Measurements from ENCODE around the gene PRKCA.

Gene PRKCA

GRCh38 chr17:66405836-66406677, 103.6 kb downstream of the PRKCA start:
- TF ChIP-seq FOXM1 (IDR thresholded peaks at IDR 0.05; ENCODE audit: borderline replicate concordance, low read depth): no peak
- TF ChIP-seq MAX (IDR thresholded peaks at IDR 0.05): no peak
- no peak for TF ChIP-seq TAF1 (IDR thresholded peaks at IDR 0.05; ENCODE audit: low read depth)
- TF ChIP-seq EGR1 (IDR thresholded peaks at IDR 0.05): no peak

- TF ChIP-seq REST (IDR thresholded peaks at IDR 0.05; ENCODE audit: low read depth) (no peak), TAF1 (IDR thresholded peaks at IDR 0.05; ENCODE audit: low read depth) (no peak), YY1 (IDR thresholded peaks at IDR 0.05; ENCODE audit: low read depth) (no peak), NFIC (IDR thresholded peaks at IDR 0.05) (no peak), FOXM1 (IDR thresholded peaks at IDR 0.05; ENCODE audit: borderline replicate concordance, low read depth) (no peak), USF1 (IDR thresholded peaks at IDR 0.05) (no peak), TCF12 (IDR thresholded peaks at IDR 0.05; ENCODE audit: low read depth) (no peak), EGR1 (IDR thresholded peaks at IDR 0.05) (no peak), MAX (IDR thresholded peaks at IDR 0.05) (no peak), CREB1 (IDR thresholded peaks at IDR 0.05; ENCODE audit: low read depth) (no peak), ZBTB7A (IDR thresholded peaks at IDR 0.05; ENCODE audit: low read depth) (no peak), TEAD4 (IDR thresholded peaks at IDR 0.05) (no peak), EP300 (IDR thresholded peaks at IDR 0.05; ENCODE audit: borderline replicate concordance) (no peak), RAD21 (IDR thresholded peaks at IDR 0.05; ENCODE audit: low read depth) (no peak), CEBPB (IDR thresholded peaks at IDR 0.05) (no peak)
Observed at GRCh38 chr17:66406701-66407644, 104.6 kb downstream of the PRKCA start.

GRCh38 chr17:66407864-66408263, 105.5 kb downstream of the PRKCA start:
- TF ChIP-seq EGR1 (IDR thresholded peaks at IDR 0.05) (no peak), YY1 (IDR thresholded peaks at IDR 0.05; ENCODE audit: low read depth) (no peak), CREB1 (IDR thresholded peaks at IDR 0.05; ENCODE audit: low read depth) (no peak), FOXM1 (IDR thresholded peaks at IDR 0.05; ENCODE audit: borderline replicate concordance, low read depth) (no peak), REST (IDR thresholded peaks at IDR 0.05; ENCODE audit: low read depth) (no peak), ZBTB7A (IDR thresholded peaks at IDR 0.05; ENCODE audit: low read depth) (no peak), CEBPB (IDR thresholded peaks at IDR 0.05) (no peak), TAF1 (IDR thresholded peaks at IDR 0.05; ENCODE audit: low read depth) (no peak), MAX (IDR thresholded peaks at IDR 0.05) (no peak), TEAD4 (IDR thresholded peaks at IDR 0.05) (no peak), USF1 (IDR thresholded peaks at IDR 0.05) (no peak), EP300 (IDR thresholded peaks at IDR 0.05; ENCODE audit: borderline replicate concordance) (no peak), NFIC (IDR thresholded peaks at IDR 0.05) (no peak), RAD21 (IDR thresholded peaks at IDR 0.05; ENCODE audit: low read depth) (no peak), TCF12 (IDR thresholded peaks at IDR 0.05; ENCODE audit: low read depth) (no peak)

- TF ChIP-seq YY1 (IDR thresholded peaks at IDR 0.05; ENCODE audit: low read depth) (no peak), EP300 (IDR thresholded peaks at IDR 0.05; ENCODE audit: borderline replicate concordance) (no peak), ZBTB7A (IDR thresholded peaks at IDR 0.05; ENCODE audit: low read depth) (no peak), RAD21 (IDR thresholded peaks at IDR 0.05; ENCODE audit: low read depth) (no peak), CREB1 (IDR thresholded peaks at IDR 0.05; ENCODE audit: low read depth) (no peak), CEBPB (IDR thresholded peaks at IDR 0.05) (no peak), TEAD4 (IDR thresholded peaks at IDR 0.05) (no peak), USF1 (IDR thresholded peaks at IDR 0.05) (no peak), EGR1 (IDR thresholded peaks at IDR 0.05) (no peak), FOXM1 (IDR thresholded peaks at IDR 0.05; ENCODE audit: borderline replicate concordance, low read depth) (no peak), TAF1 (IDR thresholded peaks at IDR 0.05; ENCODE audit: low read depth) (no peak), NFIC (IDR thresholded peaks at IDR 0.05) (no peak), REST (IDR thresholded peaks at IDR 0.05; ENCODE audit: low read depth) (no peak), TCF12 (IDR thresholded peaks at IDR 0.05; ENCODE audit: low read depth) (no peak), MAX (IDR thresholded peaks at IDR 0.05) (no peak)
Observed at GRCh38 chr17:66411520-66411919, 109.1 kb downstream of the PRKCA start.
